D721Med (cell line): ENCODE measurements around the gene TUBB2A.
A peak's percentile ranks its signal among the peaks of the same experiment; 100 is the strongest.

Experiments used
- DNase-seq: peaks from one replicate; pipeline ENCODE4 v3.0.0; 2011; ENCODE audit warnings: low spot score; ENCODE audit not compliant: insufficient read length
- FAIRE-seq: peaks from 2 replicates; lab custom pipeline; 2011; peaks lifted over from hg19 to GRCh38; lab: Jason Lieb, UNC
- TF ChIP-seq, protein P1 (sequence below): IDR thresholded peaks from 2 replicates; pipeline ENCODE4 v1.5.1; 2012; ENCODE audit warnings: mild to moderate bottlenecking, control low read depth; ENCODE audit not compliant: insufficient read depth; ENCODE audit errors: missing control alignments

TUBB2A gene

DNA sequence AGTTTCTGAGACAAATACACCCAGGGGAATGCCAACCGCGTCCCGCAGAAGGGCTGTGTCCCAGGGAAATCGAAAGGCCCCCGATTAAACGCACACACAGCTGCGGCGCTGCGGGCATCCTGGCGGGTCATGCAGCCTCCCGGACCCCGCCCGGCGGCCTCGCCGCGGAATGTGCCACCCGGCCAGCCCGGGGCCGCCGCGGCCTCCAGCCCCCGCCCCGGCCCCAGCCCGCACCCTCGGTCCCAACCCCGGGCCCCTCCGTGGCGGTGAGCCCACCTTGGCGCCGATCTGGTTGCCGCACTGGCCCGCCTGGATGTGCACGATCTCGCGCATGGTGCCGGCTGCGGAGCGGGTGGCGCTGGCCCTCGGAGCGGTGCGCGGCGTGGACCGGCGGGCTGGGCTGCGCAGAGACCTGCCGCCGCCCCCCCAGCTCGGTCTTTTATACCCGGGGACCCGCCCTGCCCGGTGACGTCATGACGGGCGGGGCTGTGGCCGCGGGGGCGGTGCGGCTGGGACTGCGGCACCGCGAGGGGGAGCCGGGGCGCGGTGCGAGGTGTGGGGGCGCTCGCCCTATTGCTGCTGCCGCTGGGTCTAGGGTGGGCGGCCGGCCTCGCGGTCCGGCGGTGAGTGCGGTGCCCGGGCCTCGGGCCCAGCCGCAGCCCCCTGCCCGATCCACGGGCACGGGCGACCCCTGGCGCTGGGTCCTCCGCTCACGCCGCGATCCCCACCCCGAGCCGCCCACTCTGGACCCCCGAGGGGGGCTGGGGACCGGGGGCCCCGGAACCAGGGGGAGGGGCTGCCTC, at the start of gene TUBB2A:
TSS of gene TUBB2A (minus strand) at position 414 of the 803 bp plus-strand sequence. CDS start at position 333, 81 bp downstream.
- FAIRE-seq, result no peak
- TF ChIP-seq, protein P1, sequence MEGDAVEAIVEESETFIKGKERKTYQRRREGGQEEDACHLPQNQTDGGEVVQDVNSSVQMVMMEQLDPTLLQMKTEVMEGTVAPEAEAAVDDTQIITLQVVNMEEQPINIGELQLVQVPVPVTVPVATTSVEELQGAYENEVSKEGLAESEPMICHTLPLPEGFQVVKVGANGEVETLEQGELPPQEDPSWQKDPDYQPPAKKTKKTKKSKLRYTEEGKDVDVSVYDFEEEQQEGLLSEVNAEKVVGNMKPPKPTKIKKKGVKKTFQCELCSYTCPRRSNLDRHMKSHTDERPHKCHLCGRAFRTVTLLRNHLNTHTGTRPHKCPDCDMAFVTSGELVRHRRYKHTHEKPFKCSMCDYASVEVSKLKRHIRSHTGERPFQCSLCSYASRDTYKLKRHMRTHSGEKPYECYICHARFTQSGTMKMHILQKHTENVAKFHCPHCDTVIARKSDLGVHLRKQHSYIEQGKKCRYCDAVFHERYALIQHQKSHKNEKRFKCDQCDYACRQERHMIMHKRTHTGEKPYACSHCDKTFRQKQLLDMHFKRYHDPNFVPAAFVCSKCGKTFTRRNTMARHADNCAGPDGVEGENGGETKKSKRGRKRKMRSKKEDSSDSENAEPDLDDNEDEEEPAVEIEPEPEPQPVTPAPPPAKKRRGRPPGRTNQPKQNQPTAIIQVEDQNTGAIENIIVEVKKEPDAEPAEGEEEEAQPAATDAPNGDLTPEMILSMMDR, result peak; percentile 33
- DNase-seq, result peak; percentile 94

DNA sequence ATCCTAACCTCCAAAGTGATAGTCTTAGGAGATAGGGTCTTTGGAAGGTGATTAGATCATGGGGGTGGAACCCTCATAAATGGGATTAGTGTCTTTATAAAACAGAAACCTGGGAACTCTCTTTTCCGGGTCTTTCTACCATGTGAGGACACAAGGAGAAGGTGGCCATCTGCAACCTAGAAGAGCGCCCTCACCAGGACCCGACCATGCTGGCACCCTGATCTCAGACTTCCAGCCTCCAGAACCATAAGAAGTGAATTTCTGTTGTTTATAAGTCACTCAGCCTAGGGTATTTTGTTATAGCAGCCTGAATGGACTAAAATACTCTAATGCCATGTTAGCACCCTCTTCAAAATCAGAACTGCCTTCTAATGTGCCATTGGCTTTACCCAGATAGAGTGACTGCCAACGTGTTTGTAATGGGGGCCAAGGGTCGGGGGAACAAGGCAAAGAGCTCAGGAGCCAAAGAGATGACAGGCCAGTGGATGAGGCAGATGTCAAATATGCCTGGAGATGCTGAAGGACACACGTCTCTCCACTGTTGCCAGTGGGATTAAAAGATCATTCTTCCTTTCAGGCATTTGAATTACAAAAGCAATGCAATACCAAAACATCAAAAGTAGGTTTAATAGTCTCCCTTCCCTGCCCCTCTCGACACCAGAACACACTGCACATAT, 49.1 kb upstream of the TUBB2A start:
- DNase-seq (no peak), FAIRE-seq (no peak)
- TF ChIP-seq, protein P1, result no peak

DNA sequence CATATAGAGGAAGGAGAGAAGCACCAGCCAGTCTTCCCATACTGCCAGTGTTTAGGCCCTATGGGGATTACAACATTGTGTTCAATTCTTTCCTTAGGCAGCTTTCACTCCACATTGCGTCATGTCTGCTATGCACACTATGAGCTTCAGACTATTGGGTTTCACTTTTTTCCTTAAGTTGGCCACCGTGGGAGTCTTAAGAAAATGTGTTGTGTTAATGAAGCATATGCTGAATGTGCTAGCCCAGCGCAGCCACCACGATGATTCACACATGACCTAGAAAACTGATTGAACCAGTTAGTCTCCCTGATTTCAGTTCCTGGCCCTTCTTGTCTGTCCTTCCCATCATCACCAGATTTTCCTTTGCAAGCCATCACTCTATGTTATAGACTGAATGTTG, 48.6 kb upstream of the TUBB2A start:
- DNase-seq, result no peak
- FAIRE-seq, result no peak
- TF ChIP-seq, protein P1, result no peak

DNA sequence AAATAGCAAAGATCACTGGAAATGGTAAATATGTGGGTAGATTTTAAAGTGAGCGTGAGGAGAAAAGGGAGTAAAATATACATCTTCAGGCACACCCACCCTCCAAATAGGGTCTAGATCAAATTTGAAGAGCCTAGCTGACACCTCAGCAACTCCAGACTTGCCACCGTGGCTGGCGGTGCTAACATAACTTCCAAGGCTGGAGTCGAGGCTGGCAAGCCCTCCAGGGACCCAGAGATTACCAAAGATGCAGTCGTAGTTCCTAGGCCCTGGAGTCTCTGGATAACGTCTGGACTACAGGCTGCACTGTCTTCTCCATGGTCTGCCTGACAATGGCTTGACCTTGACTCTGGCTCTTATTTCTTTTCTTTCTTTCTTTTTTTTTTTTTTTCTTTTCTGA, 47.6 kb upstream of the TUBB2A start:
- DNase-seq (no peak), FAIRE-seq (no peak)
- TF ChIP-seq, protein P1, result no peak

DNA sequence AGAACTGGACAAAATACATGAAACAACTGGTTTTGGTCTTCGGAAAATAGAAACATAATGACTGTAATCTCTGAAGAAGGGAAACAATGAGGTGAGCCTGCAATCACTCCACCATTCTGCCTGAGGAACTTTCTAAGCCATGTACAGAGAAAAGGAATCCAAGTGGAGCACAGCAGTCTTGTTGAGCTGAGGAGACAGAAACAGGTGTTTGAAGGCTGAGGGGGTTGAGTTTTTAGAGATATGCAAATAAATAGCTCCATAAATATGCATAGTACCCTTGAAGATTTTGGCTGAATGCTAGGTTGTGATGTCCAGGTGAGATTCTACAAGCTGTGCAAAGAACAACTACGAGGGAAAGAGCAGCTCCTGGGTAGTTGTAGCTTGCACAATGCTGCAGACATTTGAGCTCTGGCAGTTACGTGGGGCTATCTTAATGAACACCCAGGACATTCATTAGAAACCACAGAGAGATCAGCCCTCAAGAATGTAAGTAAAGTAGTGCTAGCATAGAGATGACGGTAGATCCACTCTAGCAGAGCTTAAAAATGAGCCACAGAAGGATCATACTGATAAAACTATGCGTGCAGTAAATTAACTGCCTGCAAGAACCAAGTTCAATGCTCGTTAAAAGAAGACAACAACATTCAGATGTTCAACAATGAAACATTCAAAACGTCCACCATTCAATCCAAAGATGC, 45.8 kb upstream of the TUBB2A start:
- TF ChIP-seq, protein P1, result no peak
- FAIRE-seq (no peak), DNase-seq (no peak)

DNA sequence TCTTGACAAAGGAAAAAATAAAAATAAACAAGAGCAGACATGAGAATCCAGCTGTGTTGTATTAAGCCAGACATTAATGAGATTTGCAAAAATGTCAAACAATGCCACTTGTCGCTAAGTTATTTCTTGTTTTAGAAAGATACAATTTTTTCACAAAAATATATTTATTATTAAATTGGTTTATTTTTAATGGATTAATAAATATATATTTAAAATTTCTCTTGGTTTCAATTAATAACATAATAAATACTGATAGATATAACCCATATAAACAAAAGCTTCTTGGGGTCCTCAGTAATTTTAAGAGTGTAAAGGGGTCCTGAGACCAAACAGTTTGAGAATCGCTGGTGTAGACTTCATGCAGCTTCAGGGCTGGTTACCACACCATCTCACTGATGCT, 44.0 kb upstream of the TUBB2A start:
- no peak for DNase-seq
- FAIRE-seq, result no peak
- TF ChIP-seq, protein P1, result no peak
